ENCODE results near the gene CLSTN2. TPM values are rescaled to one million over a fixed set of nuclear protein-coding genes. Genes with fewer than 3 reads are reported as not detected.

CLSTN2 gene
- total RNA-seq, 2 experiments from 2014 or later = not detected

DNA sequence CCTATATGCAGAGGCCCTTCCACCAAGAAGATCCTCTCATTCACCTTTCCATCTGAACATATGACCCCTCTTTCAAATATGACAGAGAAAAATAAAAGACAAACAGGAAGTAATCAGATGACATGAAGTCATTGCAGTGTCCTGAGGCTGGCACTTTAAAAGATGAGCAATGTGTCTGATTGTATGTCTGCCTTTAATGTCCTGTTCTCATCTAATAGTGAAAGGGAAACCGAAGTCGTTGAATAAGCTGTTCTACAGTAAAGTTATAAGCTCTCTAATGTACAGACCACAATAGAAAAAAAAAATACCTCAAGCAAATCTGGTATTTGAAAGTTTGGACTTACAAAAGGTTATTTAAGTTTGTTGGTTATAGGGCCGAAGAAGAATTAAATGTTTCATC, 243.0 kb downstream of the CLSTN2 start:
- Mint-ChIP-seq H3K4me3 (no peak overlapping the region), H3K9me3 (ENCODE audit: insufficient read depth) (no peaks in the 10 kb centered on the region), H3K27ac (no peak overlapping the region), H3K36me3 (ENCODE audit: low read depth) (no peaks in the 10 kb centered on the region), H3K27me3 (ENCODE audit: low read depth) (peaks cover 4% of the 10 kb centered on the region), H3K4me1 (ENCODE audit: low read depth) (no peaks in the 10 kb centered on the region)
- no peak for DNase-seq
- no peak for ATAC-seq
- CTCF ChIA-PET = no interaction called here
- POLR2A ChIA-PET = no interaction called here

DNA sequence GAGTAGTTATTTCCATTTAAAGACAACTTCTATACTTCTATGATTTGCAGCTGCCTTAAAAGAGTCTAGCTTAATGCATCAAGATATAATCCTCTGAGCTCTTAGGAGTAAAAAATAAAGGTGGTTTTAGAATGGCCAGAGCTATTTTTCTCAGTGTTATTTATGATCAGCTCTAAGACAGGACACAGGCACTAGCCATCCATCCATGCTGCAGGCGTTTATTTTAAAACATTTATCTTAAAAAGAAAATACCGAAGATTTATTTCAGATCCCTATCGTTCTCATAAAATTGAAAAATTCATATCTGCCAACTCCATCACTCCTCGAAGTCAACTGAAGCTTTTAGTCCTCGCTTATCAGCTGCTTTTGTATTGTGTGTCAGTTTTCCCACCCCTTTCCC, 243.5 kb downstream of the CLSTN2 start:
- CTCF ChIA-PET = no interaction called here
- Mint-ChIP-seq H3K36me3 (ENCODE audit: low read depth) (no peaks in the 10 kb centered on the region), H3K4me1 (ENCODE audit: low read depth) (no peaks in the 10 kb centered on the region), H3K9me3 (ENCODE audit: insufficient read depth) (no peaks in the 10 kb centered on the region), H3K27ac (no peak overlapping the region), H3K4me3 (no peak overlapping the region), H3K27me3 (ENCODE audit: low read depth) (peaks cover 4% of the 10 kb centered on the region)
- DNase-seq (no peak), ATAC-seq (no peak)
- POLR2A ChIA-PET = no interaction called here

DNA sequence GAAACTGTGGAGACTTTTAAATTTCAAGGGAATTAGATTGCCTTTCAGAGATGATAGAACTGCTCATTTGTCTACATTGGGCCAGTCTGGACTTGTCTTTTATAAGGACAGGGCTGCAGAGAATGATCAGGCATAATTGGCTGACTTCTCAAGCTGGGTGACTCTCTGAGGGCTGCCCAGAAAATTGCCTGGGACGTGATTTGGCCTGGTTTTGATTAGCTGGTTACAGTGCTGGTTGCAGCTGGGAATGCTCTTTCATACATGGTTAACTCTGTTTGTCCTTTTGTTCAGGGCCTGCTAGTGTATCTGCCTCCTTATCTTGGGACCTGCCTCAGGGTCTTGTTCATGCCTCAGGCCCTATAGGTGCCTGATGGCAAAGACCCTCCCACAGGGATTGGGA, 245.6 kb downstream of the CLSTN2 start:
- Mint-ChIP-seq H3K36me3 (ENCODE audit: low read depth) (no peaks in the 10 kb centered on the region), H3K27me3 (ENCODE audit: low read depth) (no peaks in the 10 kb centered on the region), H3K4me1 (ENCODE audit: low read depth) (no peaks in the 10 kb centered on the region), H3K27ac (no peak overlapping the region), H3K9me3 (ENCODE audit: insufficient read depth) (no peaks in the 10 kb centered on the region), H3K4me3 (no peak overlapping the region)
- ATAC-seq (no peak), DNase-seq (no peak)
- POLR2A ChIA-PET = no interaction called here
- CTCF ChIA-PET = no interaction called here

DNA sequence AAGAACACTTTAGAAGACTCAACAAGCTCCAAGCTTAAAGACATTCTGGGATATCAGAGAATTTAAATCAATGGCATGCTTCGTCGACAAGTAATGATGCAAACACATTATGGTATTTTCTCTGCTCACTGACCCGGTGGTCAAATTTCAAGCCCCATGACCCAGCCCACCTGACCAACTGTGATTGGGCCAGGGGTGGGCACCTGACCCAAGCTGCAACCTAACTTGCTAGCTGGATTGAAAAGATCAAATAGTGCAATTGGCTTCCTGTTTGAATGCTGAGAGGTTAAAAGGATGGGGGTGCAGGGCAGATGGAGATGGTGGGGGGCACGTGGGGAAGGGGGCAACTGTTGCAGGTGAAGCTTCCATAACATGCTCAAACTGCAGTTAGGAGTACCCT, 250.4 kb downstream of the CLSTN2 start:
- H3K27ac Mint-ChIP-seq = no peak overlapping the region
- H3K27me3 Mint-ChIP-seq (ENCODE audit: low read depth) = no peaks in the 10 kb centered on the region
- H3K4me1 Mint-ChIP-seq (ENCODE audit: low read depth) = no peaks in the 10 kb centered on the region

DNA sequence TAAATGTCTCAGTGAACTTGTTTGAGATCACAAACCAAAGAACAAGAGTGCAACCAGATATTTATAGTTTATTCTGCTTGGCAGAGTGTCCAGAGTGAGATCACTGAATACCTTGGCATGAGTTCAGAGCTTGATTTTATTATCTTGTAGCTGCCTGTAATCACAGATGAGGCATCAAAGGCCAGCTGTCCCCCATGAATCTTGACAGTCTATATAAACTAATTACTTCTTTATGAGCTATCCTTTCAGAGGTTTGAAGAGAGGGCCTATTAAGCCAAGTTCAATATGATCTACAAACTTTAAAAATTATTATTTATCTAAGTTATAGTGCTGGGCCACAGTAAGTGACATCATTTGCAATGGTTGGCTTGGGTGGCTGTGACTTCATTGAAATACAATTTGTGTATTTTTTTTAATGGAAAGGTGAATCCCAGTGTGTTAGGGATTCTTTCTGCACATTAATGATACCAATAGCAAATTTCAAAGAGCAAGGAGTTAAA, 251.5 kb downstream of the CLSTN2 start:
- H3K36me3 Mint-ChIP-seq (ENCODE audit: low read depth) = no peaks in the 10 kb centered on the region
- no peaks in the 10 kb centered on the region for H3K9me3 Mint-ChIP-seq (ENCODE audit: insufficient read depth)
- H3K4me1 Mint-ChIP-seq (ENCODE audit: low read depth) = no peaks in the 10 kb centered on the region
- H3K27me3 Mint-ChIP-seq (ENCODE audit: low read depth) = peaks cover under 1% of the 10 kb centered on the region
- DNase-seq (no peak), ATAC-seq (no peak)
- CTCF ChIA-PET = no interaction called here
- H3K27ac Mint-ChIP-seq = no peak overlapping the region
- no peak overlapping the region for H3K4me3 Mint-ChIP-seq
- POLR2A ChIA-PET = no interaction called here

More for the DNA sequence above, 250.4 kb downstream of the CLSTN2 start:
- ChIA-PET POLR2A (no interaction called here), CTCF (no interaction called here)
- Mint-ChIP-seq H3K36me3 (ENCODE audit: low read depth) (no peaks in the 10 kb centered on the region), H3K9me3 (ENCODE audit: insufficient read depth) (no peaks in the 10 kb centered on the region), H3K4me3 (no peak overlapping the region)
- DNase-seq = no peak
- no peak for ATAC-seq

DNA sequence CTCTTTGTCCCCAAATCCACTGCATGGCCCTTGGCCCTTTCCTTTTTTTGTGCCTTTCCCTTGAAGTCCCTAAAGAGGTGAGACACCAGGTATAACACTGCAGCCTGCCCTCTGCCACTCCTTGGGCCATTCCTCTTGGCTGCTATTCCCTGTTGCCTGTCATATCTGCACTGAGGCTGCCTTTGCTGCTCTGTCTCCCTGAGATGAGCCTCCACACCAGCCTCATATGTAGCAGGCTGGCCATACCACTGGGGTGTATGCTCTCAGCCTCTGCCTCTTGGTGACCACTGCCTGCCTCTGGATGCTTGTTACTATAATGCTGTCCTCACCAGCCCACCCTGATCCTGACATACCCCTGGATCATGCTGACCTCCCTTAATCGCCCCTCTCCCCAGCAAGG, 252.0 kb downstream of the CLSTN2 start:
- no peak for DNase-seq
- POLR2A ChIA-PET = no interaction called here
- Mint-ChIP-seq H3K4me3 (no peak overlapping the region), H3K4me1 (ENCODE audit: low read depth) (no peaks in the 10 kb centered on the region), H3K36me3 (ENCODE audit: low read depth) (no peaks in the 10 kb centered on the region), H3K9me3 (ENCODE audit: insufficient read depth) (no peaks in the 10 kb centered on the region), H3K27ac (no peak overlapping the region), H3K27me3 (ENCODE audit: low read depth) (peaks cover 2% of the 10 kb centered on the region)
- no peak for ATAC-seq
- CTCF ChIA-PET = no interaction called here

DNA sequence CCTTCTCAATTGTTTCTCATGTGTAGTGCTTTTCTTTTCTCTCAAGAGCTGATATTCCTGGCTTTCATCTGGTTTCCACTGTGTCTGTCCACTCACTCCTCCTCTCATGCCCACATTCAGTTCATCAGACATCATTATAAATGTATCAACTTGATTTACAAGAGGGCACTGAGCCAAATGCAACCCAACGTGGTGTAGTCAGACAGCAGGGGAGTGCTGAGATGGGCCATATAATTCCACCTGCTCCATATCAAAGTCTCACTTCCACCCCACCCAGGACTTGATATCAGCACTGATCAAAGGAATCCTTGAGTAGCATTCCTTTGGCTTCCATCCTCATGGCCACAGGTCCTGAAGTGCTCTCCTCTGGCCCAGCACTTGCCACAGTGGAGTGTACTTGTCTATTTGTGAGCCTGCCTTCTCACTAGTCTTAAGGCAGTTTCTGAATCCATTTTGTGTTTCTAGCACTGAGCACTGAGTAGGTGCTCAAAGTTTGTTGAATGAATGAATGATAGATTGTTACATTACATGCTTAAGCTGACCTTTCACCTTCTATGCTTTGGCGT, 252.8 kb downstream of the CLSTN2 start:
- Mint-ChIP-seq H3K4me1 (ENCODE audit: low read depth) (no peaks in the 10 kb centered on the region), H3K9me3 (ENCODE audit: insufficient read depth) (no peaks in the 10 kb centered on the region), H3K4me3 (no peak overlapping the region), H3K36me3 (ENCODE audit: low read depth) (no peaks in the 10 kb centered on the region), H3K27me3 (ENCODE audit: low read depth) (peaks cover 2% of the 10 kb centered on the region), H3K27ac (no peak overlapping the region)
- POLR2A ChIA-PET = no interaction called here
- no peak for DNase-seq
- ATAC-seq = no peak
- CTCF ChIA-PET = no interaction called here

DNA sequence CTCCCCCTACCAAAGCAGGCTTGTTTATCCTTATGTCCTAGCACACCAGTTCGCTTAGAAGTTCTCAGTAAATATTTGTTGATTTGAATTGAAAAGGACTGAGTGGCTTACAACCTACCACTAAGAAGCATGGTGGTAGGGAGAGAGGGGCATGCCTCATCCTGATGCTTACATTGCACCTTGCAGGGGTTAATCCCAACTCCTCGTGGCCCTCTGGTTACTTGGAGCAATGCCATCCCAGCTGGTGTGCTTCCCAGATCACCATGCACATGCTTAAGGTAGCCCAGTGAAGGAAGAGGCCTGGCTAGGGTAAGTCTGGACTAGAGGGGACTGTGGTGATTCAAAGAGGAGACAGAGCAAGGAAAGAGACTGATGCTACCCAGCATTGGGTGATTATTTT, 253.3 kb downstream of the CLSTN2 start:
- no peak overlapping the region for H3K4me3 Mint-ChIP-seq
- ATAC-seq = no peak

DNA sequence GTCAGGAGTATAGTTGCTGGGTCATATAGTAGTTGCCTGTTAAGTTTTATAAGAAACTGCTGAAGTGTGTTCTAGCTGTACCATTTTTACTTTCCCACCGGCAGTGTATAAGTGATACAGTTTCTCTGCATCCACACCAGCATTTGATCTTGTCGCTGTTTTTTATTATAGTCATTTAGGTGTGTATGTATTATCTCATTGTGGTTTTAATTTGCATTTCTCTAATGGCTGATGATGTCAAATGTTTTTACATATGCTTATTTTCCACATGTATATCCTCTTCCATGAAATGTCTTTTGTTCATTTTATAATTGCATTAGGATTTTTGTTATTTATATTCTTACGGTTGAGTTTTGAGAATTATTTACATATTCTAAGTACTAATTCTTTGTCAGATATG, 254.3 kb downstream of the CLSTN2 start:
- H3K27me3 Mint-ChIP-seq (ENCODE audit: low read depth) = peaks cover 2% of the 10 kb centered on the region
- ATAC-seq (no peak), DNase-seq (no peak)
- H3K9me3 Mint-ChIP-seq (ENCODE audit: insufficient read depth) = no peaks in the 10 kb centered on the region
- CTCF ChIA-PET = no interaction called here
- no peaks in the 10 kb centered on the region for H3K36me3 Mint-ChIP-seq (ENCODE audit: low read depth)
- H3K4me1 Mint-ChIP-seq (ENCODE audit: low read depth) = no peaks in the 10 kb centered on the region
- POLR2A ChIA-PET = no interaction called here
- H3K27ac Mint-ChIP-seq = no peak overlapping the region
- no peak overlapping the region for H3K4me3 Mint-ChIP-seq

More for the DNA sequence above, 253.3 kb downstream of the CLSTN2 start:
- DNase-seq = no peak
- POLR2A ChIA-PET = no interaction called here
- Mint-ChIP-seq H3K9me3 (ENCODE audit: insufficient read depth) (no peaks in the 10 kb centered on the region), H3K4me1 (ENCODE audit: low read depth) (no peaks in the 10 kb centered on the region), H3K27ac (no peak overlapping the region), H3K27me3 (ENCODE audit: low read depth) (peaks cover 2% of the 10 kb centered on the region), H3K36me3 (ENCODE audit: low read depth) (no peaks in the 10 kb centered on the region)
- CTCF ChIA-PET = no interaction called here

DNA sequence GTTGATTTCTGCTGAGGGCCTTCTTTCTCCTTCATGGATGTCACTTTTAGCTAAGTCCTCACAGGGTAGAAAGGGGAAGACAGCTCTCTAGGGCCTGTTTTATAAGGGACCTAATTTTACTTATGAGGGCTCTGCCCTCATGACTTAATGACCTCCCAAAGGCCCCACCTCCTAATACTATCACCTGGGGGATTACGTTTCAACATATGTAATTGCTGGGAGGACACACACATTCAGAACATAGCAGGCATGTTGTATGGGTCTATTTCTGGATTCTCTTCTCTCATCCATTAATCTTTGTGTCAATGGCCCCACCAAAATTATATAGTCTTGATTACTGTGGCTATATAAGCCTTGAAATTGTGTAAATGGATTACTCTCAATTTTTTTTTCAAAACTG, 255.0 kb downstream of the CLSTN2 start:
- ATAC-seq = no peak
- no peak for DNase-seq
- CTCF ChIA-PET = no interaction called here
- Mint-ChIP-seq H3K9me3 (ENCODE audit: insufficient read depth) (no peaks in the 10 kb centered on the region), H3K36me3 (ENCODE audit: low read depth) (no peaks in the 10 kb centered on the region), H3K4me3 (no peak overlapping the region), H3K27me3 (ENCODE audit: low read depth) (peaks cover 2% of the 10 kb centered on the region), H3K4me1 (ENCODE audit: low read depth) (no peaks in the 10 kb centered on the region), H3K27ac (no peak overlapping the region)
- POLR2A ChIA-PET = no interaction called here

DNA sequence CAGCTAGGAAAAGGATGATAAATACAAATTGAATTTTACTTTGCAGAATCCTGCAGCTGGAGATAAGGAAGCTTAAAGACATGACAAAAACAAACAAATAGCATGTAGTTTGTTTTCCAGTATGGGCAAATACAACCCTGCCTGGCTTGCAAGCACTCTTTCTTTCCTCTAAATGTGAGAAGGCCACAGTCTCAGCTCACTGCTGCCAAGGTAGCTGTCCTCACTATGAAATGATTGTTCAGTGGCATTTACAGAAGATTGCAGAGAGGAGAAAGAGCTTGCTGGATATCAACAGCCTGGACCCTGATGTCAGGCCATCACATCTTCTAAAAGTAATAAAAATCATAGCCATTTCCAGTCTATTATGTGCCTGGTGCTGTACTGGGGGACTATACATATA, 262.0 kb downstream of the CLSTN2 start:
- Mint-ChIP-seq H3K4me1 (ENCODE audit: low read depth) (no peaks in the 10 kb centered on the region), H3K27me3 (ENCODE audit: low read depth) (peaks cover 2% of the 10 kb centered on the region), H3K9me3 (ENCODE audit: insufficient read depth) (no peaks in the 10 kb centered on the region), H3K4me3 (no peak overlapping the region), H3K36me3 (ENCODE audit: low read depth) (no peaks in the 10 kb centered on the region), H3K27ac (no peak overlapping the region)
- no peak for DNase-seq
- ATAC-seq = no peak
- ChIA-PET CTCF (no interaction called here), POLR2A (no interaction called here)

DNA sequence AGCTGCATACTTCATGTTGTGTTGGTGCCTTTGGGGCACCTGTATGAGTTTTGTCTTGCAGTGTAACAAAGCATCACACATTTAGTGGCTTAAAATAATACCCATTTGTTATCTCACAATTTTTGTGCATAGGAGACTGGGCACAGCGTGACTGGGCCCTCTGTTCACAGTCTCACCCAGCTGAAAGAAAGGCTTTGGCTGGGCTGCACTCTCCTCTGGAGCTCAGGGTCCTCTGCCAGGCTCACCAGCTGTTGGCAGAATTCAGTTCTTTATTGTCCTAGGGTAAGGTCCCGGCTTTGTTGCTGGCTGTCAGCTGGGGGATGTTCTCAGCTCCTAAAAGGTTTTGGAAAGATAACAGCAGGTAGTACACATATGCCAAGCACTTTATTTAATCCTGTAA, 263.3 kb downstream of the CLSTN2 start:
- Mint-ChIP-seq H3K27ac (no peak overlapping the region), H3K27me3 (ENCODE audit: low read depth) (peaks cover 2% of the 10 kb centered on the region), H3K4me3 (no peak overlapping the region), H3K36me3 (ENCODE audit: low read depth) (no peaks in the 10 kb centered on the region), H3K9me3 (ENCODE audit: insufficient read depth) (no peaks in the 10 kb centered on the region), H3K4me1 (ENCODE audit: low read depth) (no peaks in the 10 kb centered on the region)
- ChIA-PET POLR2A (no interaction called here), CTCF (no interaction called here)
- ATAC-seq (no peak), DNase-seq (no peak)

DNA sequence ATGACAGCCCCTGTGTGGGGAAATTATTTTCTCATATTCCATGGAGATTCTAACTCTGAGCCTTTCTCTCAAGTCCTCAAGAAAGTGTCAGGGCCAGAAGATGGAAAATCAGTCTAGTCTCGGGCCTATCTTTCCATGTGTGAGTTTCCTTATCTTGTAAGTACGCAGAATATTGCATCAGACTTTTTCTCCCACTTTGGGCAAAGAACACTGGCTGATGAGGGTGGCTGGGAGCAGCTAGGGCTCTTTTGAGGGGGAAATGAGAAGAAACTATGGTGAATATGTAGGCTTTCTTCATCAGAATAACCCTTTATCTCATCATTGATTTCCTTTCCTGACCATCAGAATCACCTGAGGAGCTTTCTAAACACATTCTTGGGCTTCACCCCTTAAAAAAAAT, 264.0 kb downstream of the CLSTN2 start:
- ATAC-seq (no peak), DNase-seq (no peak)
- CTCF ChIA-PET = no interaction called here
- Mint-ChIP-seq H3K9me3 (ENCODE audit: insufficient read depth) (no peaks in the 10 kb centered on the region), H3K27ac (no peak overlapping the region), H3K36me3 (ENCODE audit: low read depth) (no peaks in the 10 kb centered on the region), H3K4me1 (ENCODE audit: low read depth) (no peaks in the 10 kb centered on the region), H3K27me3 (ENCODE audit: low read depth) (peaks cover 2% of the 10 kb centered on the region), H3K4me3 (no peak overlapping the region)
- POLR2A ChIA-PET = no interaction called here

All from activated CD8-positive, alpha-beta T cell treated with anti-CD3 and anti-CD28 coated beads, Interleukin-2, amount 10 ng/mL, durations not matched to agents 7 days and 5 days (primary cell).